Mucosa of descending colon (tissue), 3 donors: ENCODE data around the gene CNTNAP2. TPM values are rescaled to one million over a fixed set of nuclear protein-coding genes. Genes with fewer than 3 reads are reported as not detected.

Experiments
- ATAC-seq: fragments of 200-7000 bp; cut with Tn5 transposase; one replicate; pipeline ENCODE4 v1.9.1; 2020; ENCODE audit warnings: mild to moderate bottlenecking, moderate library complexity
- DNase-seq, 3 donors: peaks; one replicate each; pipeline ENCODE4 v3.0.0-alpha.2; 2020
- H3K36me3 ChIP-seq: fragments of 200-600 bp; one replicate; pipeline ENCODE4 v1.8.0; 2021; ENCODE audit warnings: low read depth, mild to moderate bottlenecking
- H3K4me1 ChIP-seq: fragments of 200-600 bp; one replicate; pipeline ENCODE4 v1.8.0; 2021; ENCODE audit warnings: low read depth, mild to moderate bottlenecking
- H3K4me3 ChIP-seq: fragments of 200-600 bp; one replicate; pipeline ENCODE4 v1.8.0; 2021; ENCODE audit warnings: mild to moderate bottlenecking
- H3K9me3 ChIP-seq: fragments of 200-600 bp; one replicate; pipeline ENCODE4 v1.8.0; 2021; ENCODE audit warnings: mild to moderate bottlenecking
- CTCF ChIP-seq: fragments of 200-600 bp; IDR thresholded peaks from one replicate; pipeline ENCODE4 v1.8.0; 2022; ENCODE audit warnings: antibody characterized with exemption, mild to moderate bottlenecking
- intact Hi-C, 2 donors: fragments of 100-400 bp; cut with DNase I in 1 of 2; cut with micrococcal nuclease in 1 of 2; formaldehyde crosslinking; loops; one replicate each; pipeline versions ENCODE4 v1.11.0 to v1.11.1; 2022; cut with DNase I, micrococcal nuclease
- total RNA-seq, 3 donors: library from RNA; stranded (reverse); fragmentation: NEBNext Ultra II Directional in 2 of 3; extraction: Animal tissue kit (Norgen Biotek cat#: 25700) in 2 of 3; gene quantifications; one replicate each; pipeline versions ENCODE4 v1.2.1 to v1.2.4, GENCODE V29; 2021 to 2023
- donor health status: DM: no; HTN: no; CAD: no; lungs with moderate emphysema.
- donor health status: DM: no; HTN: no; CAD: no.
- donor health status: DM: no; HTN: yes; CAD: no.

The CNTNAP2 gene
- total RNA-seq, 3 donors from 2014 or later: 3.1 to 5.9 (median 4.2) TPM

DNA sequence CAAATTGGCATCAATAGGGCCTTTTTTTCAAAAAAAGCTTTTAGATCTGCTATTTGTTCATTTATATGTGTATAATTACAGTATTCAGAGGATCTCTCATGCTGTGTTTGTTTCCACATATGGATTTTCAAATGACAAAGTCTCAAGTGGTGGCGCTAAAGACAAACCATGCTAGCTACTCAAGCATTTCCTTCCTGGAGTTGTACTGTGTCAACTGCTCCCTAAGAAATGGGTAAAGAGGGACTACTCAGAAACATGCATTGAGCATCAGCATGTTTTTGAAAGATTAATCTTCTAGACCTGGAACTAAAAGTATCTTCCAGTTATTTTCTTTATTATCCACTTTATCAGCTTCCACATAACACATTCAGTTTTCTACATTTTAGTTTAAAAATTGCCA, 12.7 kb downstream of the CNTNAP2 start:
- TF ChIP-seq CTCF: no peak
- Histone ChIP-seq H3K4me3 (no peak overlapping the region), H3K4me1 (no peaks in the 10 kb centered on the region), H3K36me3 (no peaks in the 10 kb centered on the region), H3K9me3 (no peaks in the 10 kb centered on the region)
- ATAC-seq (no peak), DNase-seq (no peak)
- intact Hi-C loops: no loop called here

DNA sequence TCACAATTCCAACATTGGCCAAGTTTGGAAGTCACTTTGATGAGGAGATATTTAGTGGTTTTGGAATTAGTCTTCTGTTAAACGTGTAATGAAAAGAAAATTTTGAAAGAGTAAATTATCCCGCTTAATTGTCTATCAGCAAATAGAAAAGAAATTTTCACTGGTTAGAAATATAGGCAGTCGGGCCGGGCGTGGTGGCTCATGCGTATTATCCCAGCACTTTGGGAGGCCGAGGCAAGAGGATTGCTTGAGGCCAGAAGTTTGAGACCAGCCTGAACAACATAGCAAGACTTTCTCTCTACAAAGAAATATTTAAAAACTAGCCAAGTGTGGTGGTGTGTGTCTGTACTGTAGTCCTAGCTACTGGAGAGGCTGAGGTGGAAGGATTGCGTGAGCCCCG, 13.4 kb downstream of the CNTNAP2 start:
- H3K9me3 ChIP-seq: no peaks in the 10 kb centered on the region
- no peak for TF ChIP-seq CTCF

GRCh38 chr7:146131701-146132100, 15.1 kb downstream of the CNTNAP2 start:
- Histone ChIP-seq H3K4me3 (no peak overlapping the region), H3K4me1 (no peaks in the 10 kb centered on the region), H3K36me3 (no peaks in the 10 kb centered on the region), H3K9me3 (peaks cover 7% of the 10 kb centered on the region)
- intact Hi-C loops: no loop called here
- no peak for TF ChIP-seq CTCF
- no peak for DNase-seq
- ATAC-seq: no peak

More for the DNA sequence above, 13.4 kb downstream of the CNTNAP2 start:
- no peaks in the 10 kb centered on the region for H3K36me3 ChIP-seq
- H3K4me1 ChIP-seq: no peaks in the 10 kb centered on the region
- DNase-seq (no peak), ATAC-seq (no peak)
- H3K4me3 ChIP-seq: no peak overlapping the region
- intact Hi-C loops: no loop called here

- intact Hi-C loops: no loop called here
- DNase-seq (no peak), ATAC-seq (no peak)
- no peaks in the 10 kb centered on the region for H3K36me3 ChIP-seq
- no peak overlapping the region for H3K4me3 ChIP-seq
- H3K9me3 ChIP-seq: peaks cover 7% of the 10 kb centered on the region
- no peaks in the 10 kb centered on the region for H3K4me1 ChIP-seq
- no peak for TF ChIP-seq CTCF
These were observed 19.8 kb downstream of the CNTNAP2 start for GRCh38 chr7:146136357-146136875.

DNA sequence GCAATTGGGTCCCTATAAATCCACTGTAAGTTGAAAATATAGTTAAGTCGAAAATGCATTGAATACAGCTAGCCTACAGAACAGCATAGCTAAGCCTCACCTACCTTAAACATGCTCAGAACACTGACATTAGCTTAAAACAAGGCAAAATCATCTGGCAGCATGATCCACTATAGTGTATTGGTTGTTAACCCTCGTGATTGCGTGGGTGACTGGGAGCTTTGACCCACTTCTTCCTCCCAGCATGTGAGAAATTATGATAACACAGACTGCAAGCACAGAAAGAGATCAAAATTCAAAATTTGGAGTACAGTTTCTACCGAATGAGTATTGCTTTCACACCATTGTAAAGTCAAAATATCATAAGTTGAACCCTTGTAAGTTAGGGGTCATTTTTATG, 22.3 kb downstream of the CNTNAP2 start:
- TF ChIP-seq CTCF: no peak
- intact Hi-C loops: no loop called here

More for the DNA sequence above, 22.3 kb downstream of the CNTNAP2 start:
- Histone ChIP-seq H3K4me3 (no peak overlapping the region), H3K36me3 (no peaks in the 10 kb centered on the region), H3K4me1 (no peaks in the 10 kb centered on the region), H3K9me3 (peaks cover 8% of the 10 kb centered on the region)
- DNase-seq: no peak
- ATAC-seq: no peak
